GM18873 (cell line): Measurements from ENCODE around the gene CHD1.

Source experiments
- ATAC-seq: cut with Tn5 transposase; IDR thresholded peaks from one replicate; pipeline ENCODE4 v1.9.1; 2021; ENCODE audit warnings: mild to moderate bottlenecking, moderate library complexity, moderate number of reproducible peaks; ENCODE audit not compliant: unreplicated experiment, low FRiP score

Gene CHD1

DNA sequence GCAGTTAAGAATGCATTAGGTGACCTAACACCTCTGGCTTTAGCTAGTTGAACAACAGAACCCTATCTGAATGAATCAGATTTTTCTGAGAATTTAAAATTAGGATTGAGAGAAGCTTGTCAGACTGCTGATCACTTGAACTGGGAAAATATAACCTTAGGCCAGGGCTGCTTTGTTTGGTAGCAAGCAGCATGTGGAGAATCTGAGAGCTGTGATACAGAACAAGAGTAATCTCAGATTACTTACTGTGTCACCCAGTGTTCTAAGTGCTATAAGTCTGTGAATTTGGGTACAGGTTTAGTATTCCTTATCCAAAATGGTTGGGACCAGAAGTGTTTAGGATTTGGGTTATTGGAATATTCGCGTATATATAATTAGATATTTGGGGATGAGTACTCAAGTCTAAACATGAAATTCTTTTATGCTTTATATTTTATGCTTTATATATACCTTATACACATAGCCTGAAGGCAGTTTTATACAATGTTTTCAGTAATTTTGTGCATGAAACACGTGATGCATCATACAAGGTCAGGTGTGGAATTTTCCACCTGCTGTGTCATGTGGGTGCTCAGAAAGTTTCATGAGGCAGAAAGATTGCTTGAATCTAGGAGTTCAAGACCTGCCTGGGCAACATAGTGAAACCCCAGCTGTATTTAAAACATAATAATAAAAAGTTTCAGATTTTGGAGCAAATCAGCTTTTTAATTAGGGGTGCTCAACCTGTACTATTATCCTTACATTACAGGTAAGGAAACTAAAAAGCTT lies 8.3 kb upstream of the CHD1 start:
- ATAC-seq, result no peak

DNA sequence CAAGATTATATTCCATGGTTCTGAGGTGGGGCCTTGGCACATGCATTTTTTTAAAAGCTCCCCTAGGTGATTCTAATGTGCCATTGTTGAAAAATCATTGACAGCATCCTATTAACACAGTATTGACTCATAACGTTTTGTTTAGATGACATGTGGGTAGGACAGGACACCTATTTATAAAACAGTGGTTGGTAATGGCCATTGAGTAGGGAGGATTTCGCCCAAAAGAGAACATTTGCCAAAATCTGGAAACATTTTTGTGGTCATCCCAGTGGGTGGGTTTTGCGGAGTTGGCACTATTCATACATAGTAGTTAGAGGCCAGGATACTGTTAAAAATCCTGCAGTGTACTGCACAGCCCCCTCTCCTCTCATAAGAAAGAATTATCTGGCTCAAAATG lies 6.4 kb upstream of the CHD1 start:
- ATAC-seq, result no peak

DNA sequence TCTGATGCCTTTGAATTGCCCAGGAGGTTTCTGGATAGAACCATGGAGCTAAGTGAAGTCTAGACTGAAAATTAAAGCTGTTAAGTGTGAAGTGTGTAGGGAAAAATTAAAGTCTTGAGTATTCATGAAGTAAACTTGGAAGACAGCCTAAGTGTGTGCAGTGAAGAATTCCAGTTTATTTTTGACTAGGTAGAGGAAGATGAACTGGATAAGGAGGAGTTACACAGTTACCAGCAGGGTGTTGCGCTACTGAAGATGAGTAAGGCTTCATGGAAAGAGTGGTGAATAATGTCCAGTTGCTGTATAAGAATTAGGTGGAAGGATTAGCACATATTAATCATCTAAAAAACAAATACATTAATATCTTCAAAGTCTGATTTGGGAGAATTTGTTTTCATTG lies 5.7 kb upstream of the CHD1 start:
- ATAC-seq, result no peak

DNA sequence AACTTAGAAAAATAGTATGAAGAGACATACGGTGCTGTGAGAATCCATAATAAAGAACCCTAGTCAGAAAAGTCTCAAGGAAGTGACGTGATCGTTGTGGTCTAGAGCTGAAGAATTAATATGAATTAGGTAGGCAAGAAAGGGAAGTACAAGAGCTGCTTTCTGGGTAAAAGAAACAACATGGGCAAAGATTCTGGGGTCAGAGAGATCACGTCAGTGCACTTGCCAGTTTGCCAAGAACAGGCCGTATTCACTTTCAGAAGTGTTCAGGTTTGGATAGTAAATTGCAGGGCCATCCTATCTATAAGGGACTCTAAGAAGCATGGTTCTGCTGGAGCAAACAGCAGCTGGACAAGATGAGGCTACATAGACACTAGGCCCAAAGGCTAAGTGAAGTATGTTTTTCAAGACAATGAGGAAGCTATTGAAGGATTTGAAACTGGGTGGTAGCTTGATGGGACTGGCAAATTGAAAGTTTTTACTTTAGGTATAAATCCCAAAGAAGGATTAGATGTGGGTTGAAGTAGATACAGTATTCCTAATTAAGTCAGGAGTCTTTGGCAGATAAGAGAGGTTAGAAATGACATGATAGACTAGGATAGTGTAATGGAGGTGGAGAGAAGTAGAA lies 4.8 kb upstream of the CHD1 start:
- ATAC-seq, result peak; percentile 35

DNA sequence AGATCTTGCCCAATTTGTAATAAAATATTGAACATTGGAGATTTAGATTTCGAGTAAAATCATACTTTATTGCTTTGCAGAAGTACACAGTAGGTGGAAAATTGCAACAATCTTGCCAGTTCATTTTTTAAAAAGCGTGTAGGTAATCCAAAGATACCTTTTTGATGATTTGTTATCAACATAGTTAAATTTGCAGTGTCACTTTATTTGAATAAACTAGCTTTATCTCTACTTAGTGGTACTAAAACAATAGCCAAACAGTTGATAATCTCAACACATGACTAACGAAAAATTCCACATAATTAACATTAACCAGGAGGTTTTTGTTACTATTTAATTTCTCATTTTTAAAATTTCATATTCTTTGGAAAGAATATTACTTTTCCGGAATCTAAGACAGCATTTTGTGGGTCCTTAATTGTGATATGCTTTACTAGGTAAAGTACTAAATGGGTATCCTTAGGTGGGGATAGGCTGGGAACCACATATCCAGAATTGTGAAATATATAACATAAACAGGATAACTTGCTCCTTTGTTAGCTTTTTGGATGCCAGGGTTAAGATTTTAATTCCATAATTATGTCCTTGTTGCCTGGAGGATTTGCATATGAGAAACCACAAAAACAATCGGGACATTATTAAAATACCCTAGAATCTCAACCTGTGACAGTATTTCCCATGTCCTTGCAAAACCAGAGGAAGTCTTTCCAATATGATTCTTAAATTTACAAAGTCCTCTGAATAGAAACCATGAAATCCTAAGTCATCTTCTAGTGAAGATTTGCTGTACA lies 2.4 kb upstream of the CHD1 start:
- no peak for ATAC-seq

DNA sequence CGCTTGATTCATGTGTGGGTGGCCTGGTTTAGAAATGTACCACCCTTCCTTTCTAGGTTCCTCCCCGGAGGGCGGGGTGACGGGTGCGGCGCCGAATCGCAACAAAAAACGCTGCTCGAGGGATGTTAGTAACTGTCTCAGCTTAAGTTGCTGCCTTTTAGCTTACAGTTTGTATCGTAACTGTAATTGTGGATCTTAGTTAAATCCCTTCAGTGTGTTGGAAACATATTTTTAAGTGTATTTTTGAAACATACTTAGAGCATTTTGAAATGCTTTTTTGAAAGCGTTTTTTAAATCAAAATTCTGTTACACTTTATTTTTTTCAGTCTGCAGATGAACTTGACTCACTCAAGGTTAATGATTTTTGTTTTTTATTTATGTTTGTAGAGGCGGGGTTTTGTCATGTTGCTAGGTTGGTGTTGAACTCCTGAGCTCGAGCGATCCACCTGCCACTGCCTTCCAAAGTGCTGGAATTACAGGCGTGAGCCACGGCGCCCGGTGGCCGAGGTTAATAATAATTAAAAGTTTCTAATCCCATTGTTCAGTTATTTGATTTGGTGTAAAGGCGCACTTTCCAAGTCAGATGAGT lies 997 bp upstream of the CHD1 start:
- ATAC-seq, result peak; percentile 75

DNA sequence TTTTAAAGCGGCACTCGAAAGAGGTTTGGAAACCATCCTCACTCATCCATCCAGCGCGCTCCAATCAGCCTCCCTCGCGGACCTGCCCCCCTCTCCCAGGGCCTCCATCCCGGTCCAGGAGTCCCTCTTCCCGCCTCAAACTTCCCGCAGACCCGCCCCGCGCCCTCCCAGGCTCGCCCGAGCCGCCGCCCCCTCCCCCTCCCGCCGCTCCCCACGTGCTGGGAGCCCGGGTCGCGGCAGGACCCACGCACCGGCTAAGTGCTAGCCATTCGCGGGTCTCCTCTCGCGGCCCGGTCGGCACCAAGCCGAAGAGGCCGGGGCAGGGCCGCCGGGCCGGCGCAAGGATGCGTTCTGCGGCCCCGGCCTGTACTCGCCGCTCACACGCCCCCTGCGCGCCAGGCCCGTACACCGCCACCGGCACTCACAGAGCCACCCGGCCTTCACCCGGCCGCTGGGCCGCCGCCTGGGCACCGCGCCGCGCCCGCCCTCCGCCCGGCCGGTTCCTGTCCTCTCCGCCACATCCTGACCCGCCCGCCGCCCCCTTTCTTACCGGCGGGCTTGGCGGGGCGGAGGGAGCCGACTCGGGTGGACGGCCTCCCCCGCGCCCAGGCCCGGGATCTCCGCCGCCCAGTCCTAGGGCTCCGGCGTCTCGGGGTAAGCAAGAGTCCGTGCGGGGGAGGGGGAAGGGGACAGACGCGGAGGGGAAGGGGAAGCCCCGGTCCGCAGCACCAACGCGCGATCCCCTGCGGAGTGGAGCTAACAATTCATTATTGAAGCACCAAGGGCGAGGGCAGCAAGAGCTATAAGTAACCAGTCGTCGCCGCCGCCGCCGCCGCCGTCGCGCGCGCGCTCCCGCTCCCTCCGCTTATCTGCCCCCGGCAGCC lies 576 bp downstream of the CHD1 start:
- ATAC-seq, result peak; percentile 22

DNA sequence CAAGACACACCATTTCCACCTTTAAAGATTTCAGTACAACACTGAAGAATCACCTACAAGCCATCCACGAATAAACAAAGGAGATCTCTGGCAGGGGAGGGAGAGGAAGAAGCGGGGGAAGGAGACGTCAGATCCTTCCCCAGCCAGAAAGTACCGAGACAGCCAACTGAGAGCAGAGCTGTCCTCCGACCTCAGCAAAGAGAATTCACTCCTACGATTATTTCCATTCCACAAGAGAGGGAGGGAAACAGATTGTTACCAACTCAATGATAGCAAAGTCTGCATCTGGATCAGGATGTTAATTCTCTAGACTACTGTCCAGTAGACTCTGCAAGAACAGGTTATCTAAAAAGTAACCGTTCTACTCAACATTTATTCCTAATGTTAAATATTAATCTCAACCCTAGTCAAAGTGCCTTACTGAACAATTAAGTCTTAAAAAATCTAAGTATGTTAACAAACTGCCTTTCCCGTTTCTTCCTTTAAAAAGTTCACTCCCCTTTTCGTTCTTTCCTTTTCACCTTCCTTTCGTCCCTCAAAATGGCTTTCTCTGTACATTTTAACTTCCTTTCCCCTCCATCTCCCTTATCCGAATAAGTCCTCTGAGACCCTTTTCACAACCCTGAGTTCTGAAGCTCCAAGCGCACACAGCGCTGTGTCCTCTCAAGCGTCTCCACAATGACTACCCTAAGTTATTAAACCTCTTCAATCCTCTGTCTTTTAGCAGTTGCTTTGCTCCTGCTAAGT lies 1.4 kb downstream of the CHD1 start:
- peak; percentile 21 for ATAC-seq

DNA sequence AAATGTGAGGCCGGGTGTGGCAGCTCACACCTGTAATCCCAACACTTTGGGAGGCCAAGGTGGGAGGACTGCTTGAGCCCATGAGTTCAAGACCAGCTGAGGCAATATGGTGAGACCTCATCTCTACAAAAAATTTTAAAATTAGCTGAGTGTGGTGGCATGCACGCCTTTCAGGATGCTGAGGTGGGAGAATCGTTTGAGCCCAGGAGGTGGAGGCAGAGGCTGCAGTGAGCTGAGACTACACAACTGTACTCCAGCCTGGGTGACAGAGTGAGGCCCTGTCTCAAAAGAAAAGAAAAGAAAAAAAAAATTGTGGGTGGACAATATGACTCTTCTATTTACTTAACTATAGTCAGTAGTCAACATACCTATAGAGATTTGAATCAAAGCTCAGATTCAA lies 4.8 kb downstream of the CHD1 start:
- no peak for ATAC-seq

DNA sequence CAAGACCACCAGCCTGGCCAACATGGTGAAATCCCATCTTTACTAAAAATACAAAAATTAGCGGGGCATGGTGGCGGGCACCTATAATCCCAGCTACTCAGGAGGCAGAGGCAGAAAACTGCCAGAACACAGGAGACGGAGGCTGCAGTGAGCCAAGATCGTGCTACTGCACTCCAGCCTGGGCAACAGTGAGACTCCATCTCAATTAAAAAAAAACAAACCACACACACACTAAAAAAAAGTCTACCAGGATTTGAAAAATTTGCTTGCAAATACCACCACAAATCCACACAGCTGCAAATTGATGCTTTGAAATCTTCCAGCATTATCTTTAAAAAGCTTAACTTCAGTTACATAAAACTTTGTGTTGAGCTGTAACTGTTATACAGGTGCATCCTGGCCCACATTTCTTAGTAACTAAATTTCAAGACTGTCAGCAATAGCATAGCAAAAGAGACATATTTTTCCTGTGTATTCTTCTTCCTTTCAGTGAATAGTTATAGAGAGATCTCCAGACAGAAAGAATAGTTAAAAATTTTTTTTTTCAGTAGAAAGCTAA lies 6.8 kb downstream of the CHD1 start:
- ATAC-seq, result no peak

DNA sequence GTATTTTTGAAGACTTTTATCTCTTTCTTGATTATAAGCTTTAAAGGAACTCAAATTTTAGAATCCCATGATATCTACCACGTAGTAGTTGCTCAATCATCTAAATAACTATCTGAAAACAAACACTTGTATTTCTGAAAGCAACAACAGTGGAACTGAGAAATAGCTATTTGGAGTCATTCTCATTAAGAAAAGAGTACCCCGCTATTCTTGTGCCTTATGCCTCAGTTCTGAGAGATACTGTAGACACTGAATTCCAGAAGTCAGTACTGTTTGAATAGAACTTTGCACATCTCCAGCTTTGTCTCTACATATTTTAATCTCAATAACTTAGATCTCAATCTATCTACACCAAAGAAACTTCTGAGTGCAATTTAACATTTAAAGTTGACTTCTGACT lies 11.4 kb downstream of the CHD1 start:
- no peak for ATAC-seq

DNA sequence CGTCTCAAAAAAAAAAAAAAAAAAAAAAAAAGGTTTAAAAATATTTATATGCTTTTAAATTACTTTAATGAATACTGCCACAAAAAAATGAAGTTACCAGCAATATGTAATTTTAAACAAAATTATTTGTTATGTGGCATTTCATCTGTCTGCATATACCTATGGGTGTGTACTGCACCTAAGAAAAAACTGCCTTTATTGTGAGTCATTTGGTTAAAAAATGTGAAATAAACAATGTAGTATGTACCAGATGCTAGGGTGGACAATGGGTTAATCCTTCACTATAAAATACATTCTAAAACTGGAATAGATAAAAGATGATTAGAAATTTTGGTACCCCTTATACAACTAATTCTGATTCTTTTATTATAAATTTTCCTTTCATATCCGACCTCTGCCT lies 12.3 kb downstream of the CHD1 start:
- ATAC-seq, result no peak

DNA sequence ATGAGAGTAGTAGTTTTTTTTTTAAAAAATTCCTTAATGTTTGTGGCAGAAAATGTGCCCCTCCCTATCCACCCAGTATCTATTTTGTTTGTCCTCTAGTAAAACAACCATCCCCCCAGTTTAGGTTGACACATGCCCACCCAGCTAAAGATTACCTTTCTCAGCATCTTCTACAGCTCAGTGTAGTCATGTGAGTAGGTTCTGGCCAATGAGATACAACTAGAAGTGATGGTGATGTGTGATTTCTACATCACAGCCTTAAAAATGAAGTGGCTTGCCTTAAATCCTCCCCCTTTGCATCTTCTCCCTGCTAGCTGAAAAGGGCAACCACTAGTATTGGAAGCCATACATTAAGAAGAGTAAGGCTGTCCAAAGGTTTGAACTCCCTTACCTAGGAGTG lies 14.9 kb downstream of the CHD1 start:
- ATAC-seq, result no peak

DNA sequence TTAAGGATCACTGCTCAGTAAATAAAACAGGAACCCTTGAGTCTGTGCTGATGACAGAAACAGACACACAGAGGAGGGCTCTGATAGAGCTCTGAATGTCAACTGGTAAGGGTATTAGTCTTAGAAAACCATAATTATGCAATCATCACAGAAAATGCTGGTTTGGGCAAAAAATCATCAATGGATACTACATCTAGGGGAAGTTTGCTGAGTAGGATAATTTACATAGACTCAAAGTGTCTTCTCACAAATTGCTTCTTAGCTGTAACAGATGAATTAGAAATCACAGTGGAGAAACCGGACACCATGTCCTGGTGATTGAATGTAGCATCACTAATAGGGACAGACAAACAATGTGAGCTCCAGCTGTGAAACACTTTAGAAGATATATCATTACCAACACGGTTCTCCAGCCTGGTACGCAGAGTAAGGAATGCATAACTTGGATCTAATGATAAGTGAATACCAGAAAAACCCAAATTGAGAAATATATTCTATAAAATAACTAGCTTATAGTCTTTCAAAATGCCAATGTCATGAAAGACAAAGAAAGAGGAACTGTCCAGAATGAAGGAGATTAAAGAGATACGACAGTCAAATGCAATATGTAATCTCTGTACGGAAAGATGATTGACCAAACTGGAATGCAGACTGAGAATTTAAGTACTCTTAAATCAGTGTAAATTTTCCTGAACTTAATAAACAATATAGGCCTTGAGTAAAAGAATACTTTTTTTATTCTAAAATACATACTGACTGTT lies 17.3 kb downstream of the CHD1 start:
- ATAC-seq, result no peak

DNA sequence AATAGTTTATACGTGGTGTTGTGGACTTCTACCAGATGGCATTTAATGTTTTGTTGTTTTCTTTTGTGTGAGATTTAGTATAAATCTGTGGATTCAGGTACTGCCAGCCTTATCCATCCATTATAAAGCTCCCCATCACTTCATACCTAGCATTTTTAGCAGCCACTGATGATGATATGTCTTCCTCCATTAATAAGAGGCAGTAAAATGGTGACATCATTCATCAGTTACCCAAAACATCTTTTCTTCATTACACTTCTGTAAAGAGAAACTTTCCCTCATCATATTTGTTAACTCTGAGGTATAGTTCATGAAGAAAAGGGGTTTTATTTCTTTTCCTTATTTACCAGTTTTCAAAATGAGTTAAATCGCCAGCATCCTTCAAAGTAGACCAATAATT lies 19.4 kb downstream of the CHD1 start:
- ATAC-seq, result no peak

DNA sequence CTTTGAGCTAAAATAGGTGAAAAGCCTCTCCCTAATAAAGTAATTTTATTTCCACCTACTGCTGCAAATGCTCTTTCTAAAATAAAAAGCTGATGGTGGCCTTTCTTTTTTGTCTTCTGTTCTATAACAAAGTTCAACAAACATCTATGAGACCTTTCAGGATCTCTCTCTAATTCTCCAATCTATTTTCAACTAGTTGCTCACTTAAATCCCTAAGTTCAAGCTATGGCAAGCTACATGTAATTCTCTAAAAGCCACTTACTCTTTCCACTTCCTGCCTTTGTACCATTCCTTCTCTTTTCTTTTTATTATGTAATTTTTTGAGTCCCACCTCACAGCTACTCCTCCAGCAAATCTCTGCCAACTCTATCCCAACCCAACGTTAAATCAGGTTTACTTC lies 20.9 kb downstream of the CHD1 start:
- no peak for ATAC-seq

DNA sequence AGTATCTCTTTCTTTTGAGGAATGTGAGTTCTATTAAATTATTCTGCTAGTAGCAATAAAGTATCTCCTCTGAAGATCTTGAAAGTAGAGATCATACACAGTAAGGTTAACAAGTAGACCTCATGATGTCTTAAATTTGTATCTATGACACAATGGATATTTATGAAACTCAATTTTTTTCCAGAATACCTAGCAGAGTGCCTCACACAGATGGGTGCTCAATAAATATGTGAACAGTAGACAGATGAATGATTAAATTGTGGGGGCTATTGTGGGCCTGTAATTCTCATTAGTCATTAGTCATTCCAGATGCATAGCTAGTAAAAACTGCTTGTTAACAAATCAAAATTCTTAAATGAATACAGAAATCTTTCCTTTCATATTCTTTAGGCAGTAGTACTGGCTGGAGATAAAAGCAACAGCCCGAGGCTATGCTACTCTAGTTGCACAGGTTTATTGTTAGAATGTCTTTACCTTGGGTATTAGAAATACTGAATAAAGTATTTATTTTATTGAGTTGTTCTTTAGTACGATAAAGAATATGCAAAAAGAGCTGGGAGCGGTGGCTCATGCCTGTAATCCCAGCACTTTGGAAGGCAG lies 22.0 kb downstream of the CHD1 start:
- no peak for ATAC-seq
